ENCODE results near the gene LRTM1.

LRTM1 gene

DNA sequence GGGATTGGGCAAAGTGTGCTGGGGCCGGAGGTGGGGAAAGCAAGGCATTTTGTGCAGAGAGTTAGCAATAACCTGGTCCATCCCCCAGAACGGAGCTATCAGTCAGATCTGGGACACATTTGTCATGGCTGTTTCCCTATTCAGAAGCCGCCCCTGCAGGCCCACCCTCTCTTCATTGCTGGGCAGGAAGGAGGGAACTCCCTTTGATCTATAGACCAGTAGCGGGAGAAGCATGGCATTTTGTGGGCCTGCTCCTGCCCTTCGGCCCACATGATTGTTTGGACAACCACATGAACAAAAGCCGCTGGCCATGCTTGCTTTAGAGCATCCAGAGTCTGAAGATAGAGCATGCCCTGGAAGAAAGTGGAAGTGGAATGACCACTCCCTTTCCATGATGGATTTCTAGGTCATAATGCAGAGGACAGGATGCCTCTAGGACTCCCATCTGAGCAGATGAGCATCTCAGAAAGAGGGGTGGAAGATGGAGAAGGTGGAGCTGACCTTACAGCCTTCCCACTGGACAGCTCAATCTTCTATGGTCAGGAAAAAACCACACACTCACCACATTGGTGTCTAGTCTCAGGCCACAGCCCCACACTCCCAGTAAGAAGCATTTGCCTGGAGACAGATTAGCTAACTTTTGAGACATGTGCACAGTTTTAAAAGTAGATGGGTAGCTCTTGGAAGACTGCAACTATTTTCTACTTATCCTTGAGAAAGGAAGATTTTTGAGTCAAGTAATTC, 11.9 kb upstream of the LRTM1 start:
- DNase-seq: no peak

DNA sequence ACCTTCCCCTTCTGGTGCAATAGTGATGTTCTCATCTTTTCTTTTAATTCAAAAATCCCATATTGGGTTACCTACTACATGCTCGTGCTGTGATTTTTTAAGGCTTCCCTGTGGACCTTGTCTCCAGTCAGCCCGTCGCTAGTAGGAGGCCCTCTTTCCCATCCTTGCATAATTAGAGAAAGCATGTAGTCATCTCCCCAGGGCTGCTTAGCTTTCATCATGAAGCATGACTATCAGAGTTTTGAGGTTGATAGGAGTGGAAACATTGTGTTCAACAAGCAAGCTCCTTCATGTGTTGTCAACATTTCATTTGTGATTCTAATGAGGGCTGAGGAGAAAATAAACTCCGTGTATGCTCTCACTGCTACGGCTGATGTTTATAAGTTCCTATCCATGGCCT, 8.7 kb upstream of the LRTM1 start:
- no peak for DNase-seq

DNA sequence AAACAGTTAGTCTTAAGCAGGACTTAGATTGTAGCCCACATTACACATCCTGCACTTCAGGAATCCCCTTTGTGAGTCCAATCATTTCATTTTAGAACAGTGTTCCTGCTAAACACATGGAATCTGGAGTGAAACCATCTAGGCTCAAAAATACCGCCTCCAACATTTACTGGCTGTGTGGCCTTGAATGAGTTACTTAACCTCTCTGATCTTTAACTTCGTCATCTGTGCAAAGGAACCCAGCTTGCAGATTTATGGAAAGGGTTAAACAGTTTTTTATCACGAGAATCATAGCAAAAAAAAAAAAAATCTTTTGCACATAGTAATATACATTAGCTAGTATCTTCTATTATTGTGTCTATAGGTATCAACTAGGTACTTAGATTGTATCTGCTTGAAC, 8.0 kb upstream of the LRTM1 start:
- no peak for DNase-seq

DNA sequence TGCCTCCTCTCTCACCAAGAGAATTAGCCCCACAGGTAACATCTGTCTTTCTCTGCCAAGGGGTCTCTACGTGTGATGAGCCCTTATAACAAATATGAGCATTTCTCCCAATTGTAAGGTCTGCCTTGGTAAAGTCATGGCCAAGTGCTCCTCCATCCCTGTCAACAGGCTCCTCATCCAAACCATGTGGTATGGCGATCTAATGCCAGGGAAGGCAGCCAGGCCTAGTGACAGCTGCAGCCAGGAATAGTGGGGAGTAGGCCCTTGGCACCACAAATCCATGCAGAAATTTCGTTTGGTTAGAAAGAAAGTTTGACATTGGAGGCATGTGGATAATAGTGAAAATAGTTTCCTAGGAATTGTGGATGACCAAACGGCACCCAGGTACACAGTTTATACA, 4.7 kb upstream of the LRTM1 start:
- no peak for DNase-seq

DNA sequence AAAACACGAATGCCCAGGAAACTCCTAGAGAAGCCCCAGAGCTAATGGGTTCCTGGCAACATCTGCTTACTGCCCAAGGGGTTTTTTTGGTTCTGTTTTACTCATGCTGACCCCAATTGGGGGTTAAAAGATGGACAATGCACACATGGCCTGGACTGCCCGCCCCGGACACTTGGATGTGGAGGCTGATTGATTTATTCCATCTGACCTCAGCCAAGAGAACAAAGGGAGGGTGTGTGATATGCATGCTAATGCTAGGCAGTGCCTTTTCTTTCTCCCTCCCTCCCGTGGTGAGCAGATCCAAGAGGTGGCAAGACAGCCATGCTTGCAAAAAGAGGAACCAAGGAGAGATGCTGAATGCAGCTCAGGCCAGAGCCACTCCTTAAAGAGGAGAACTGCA, 3.3 kb upstream of the LRTM1 start:
- no peak for DNase-seq

DNA sequence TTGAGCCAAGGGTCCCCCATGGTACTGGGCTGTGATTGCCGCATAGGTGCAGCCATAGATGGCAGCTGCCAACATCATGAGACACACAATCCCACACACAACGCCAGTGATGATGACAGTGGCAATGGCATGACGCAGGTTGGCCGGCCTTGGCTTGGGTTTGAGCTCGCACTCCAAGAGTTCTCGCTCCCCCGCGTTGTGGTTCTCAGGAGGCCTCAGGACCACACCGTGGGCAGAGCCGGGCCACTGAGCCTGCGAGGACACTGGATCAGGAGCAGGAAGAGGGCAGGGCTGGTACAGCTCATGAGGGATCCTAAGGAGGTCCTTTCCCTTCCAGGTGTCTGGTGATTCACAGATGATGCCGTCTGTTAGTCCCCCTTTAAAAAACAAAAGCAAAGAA, 9.3 kb downstream of the LRTM1 start:
- no peak for DNase-seq

DNA sequence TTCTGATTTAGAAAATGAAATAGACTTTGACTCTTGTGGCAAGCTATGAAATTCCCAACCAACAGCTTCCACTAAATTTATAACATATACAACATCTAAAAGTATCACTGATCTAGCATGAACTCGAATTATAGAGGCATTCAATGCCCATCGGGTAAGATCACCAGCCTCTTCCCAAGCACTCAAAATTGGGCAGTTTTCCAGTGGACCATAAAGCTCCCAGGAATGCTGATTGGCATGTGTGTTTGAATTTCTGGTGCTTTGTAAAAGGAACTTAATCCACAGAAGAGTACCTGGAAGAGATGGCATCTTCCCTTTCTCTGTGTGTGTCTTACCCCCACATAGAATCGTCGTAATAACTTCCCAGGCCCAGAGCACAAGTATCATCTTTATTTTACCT, 10.0 kb downstream of the LRTM1 start:
- no peak for DNase-seq

DNA sequence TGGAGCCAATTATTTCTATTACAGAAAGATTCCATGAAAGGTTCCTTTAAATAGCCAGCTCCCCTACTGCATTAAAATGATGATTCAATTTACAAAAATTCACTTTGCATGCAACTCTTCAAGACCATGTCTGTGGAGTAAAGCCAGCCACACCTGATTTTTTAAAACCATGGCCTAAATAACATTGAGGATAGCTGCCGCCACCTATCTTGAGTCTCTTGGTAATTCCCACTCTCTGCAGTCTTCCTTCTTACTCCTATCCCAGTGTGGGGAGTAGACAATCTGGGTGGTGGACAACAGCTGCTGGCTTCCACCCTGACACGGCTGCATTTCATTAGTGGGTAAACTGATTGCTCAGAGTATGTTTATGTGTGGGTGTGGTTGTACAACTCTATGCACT, 10.7 kb downstream of the LRTM1 start:
- DNase-seq: no peak

DNA sequence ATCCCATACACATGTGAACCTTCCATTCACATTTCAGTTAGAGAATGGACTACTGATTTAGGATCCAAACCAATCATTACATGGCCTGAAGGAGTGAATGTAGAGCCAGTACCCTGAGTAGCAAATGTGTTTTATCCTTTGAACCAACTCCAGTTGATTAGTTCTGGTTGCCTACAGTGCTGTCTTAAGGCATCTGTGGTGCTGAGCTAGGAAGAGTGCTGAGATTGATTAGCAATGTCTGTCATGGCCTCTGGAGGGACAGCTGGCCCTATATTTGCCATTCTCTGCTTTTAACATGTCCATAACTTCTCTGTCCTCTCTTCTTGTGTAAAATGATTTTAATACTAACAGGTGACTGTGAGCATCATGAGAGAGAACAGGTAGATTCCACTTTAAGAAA, 11.1 kb downstream of the LRTM1 start:
- no peak for DNase-seq

DNA sequence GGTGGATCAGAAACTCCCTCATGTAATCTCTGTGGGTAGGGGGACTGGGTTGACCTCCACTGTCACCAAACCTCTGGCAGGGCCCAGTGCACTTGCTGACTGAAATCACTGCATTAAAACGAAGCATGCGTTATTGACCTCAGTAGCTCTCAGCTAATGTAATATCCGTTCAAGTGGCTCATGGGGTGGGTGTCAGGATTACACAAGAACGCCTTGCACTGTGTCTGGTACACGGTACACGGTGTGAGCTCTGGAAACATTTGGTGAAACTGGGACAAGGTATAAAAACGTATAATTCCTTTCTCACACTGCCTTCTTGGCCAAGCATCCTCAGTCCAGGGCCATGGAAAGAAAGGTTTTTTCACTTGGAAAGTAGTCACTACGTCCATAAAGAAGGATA, 11.9 kb downstream of the LRTM1 start:
- no peak for DNase-seq

DNA sequence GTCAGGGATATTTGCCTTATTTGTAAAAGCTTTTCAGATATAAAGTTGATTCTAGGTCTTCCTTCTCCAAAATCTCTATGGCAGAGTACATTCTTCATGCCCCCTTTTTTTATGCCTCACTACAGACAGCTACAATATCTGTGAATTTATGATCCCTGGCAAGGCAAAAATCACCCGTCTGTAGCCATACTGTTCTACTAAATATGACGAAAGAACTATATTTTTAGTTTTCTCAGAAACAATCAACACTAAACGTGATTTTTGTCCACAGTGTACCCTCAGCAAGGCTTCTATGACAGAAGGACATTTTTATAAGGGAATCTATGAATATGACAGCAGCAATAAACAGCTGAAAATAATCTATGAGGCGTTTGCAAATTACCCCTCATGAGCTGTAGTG, 12.7 kb downstream of the LRTM1 start:
- no peak for DNase-seq

DNA sequence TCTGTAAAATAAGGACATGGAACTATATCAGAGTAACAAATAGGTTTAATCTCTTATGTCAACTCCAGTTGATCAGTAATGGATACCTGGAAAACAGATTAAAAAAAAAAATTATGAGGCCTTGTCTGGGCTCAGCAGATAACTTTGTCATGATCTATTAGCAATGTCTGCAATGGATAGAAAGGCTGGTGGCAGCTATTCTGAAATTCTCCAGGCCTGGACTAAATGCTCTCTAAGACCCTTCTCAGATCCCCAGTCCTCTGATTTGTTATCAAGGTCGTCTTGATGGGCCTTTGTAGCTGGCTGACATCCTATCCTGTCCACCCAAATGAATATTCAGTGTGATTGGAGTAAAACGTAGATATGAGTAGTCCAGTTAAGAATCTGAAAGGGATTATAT, 13.7 kb downstream of the LRTM1 start:
- no peak for DNase-seq

DNA sequence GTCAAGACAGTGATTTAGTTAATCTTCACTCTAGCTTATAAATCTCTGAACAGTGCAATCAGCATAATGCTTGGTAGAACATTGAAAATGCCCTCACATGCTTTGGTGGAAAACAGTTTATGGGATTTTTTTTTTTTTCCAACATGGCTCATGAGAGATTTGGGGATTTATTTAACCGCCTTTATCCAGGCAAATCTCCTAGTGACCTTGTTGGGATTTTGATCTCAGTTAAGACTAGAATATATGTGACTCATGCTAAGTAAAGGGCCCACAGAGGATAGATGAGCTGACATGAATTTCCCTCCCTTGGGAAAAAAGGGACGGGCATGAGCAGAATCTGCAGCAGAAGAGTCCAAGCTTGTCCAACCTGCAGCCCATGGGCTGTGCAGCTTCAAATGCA, 18.7 kb downstream of the LRTM1 start:
- no peak for DNase-seq

DNA sequence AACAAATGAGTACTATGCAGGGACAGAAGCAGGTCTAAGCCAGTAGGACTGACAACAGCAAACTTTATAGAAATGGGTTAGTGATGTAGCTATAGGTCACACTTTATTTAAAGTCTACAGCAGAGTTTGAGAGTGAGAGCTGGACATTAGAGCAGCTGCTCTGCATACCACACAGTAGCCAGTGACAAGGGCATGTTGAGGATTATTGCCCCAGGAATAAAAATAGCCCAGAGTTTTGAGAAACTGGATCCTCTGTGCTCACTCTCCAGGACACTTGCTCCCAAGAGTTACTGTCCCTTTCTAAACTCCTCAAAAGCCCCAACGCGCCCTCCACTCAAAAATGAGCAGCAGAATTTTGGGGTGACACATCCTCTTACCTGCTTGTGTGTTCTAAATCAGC, 21.1 kb downstream of the LRTM1 start:
- no peak for DNase-seq

DNA sequence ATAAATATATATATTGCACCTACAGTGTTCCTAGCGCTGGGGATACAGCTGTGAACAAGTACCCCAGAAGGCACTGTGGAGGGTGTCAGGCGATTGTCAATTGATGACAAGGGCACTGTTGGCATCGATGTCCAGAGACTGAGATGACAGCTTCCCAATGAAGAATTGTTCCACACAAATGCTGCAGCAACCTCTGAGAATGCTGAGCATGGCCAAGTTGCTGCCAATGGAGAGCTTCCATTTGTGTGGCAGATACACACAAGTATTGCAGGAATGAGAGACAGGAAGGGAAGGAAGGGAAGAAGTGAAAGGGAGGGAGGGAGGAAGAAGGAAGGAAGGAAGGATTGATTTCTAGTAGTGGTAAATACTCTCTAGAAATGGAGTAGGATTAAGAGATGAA, 21.9 kb downstream of the LRTM1 start:
- no peak for DNase-seq

DNA sequence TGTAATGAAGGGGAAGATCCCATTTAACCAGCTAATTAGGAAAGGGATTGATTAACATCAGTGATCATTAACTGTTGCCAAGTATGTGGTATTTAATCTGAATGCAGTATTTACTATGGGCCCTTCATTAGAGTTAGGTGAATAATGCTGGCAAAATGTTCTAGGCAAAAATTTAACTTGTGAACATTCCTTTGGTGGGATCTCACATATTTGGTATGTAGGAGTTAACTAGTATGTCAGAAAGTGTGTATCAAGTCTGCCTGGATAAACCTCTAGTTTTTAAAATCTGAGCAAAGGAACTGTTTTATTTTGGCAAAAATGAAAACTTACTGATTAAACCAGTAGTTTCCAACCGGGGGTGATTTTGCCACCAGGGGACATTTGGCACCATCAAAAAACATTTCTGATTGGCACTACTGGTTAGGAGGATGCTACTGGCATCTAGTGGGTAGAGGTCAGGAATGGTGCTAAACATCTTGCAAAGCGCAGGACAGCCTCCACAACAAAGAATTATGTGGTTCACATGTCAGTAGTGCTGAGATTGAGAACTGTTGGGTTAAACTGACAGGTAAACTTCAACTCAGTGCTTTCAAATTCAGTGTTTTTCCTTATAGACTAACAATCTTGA, 22.5 kb downstream of the LRTM1 start:
- no peak for DNase-seq

DNA sequence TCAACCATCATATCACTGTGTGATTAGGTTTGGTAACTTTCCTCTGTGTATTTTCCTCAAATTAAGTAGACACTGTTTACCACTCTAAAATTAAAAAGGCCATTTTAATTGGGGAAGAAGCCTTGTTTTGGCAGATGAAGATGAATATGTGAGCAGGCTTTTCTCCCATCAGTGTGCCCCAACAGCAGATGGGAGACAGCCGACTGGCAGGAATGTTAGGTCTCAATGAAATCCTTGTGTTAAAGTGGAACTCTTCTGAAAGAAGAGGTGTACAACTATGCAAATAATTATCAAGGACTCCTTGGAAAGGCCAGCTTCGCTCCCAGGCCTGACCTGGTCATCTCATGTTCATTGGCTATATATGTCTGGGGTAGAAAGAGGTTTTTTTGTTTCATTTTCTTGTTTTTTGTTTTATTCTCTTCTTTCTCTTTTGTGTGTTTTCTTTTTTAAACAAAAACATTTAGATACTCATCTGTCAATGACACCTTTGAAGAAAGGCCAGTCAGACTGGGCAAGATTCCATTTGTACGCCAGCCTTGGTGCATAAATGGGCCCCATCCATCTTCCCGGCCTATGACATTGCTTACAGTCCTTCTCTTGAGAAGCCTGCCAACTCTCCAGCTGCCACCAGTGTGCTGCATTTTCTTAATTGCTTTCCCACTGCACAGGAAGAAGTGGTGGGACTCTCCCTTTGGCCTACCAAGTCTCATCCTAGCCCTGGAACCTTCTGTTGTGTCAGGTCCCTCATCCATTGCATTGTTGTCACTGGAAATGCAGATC, 25.8 kb downstream of the LRTM1 start:
- no peak for DNase-seq

DNA sequence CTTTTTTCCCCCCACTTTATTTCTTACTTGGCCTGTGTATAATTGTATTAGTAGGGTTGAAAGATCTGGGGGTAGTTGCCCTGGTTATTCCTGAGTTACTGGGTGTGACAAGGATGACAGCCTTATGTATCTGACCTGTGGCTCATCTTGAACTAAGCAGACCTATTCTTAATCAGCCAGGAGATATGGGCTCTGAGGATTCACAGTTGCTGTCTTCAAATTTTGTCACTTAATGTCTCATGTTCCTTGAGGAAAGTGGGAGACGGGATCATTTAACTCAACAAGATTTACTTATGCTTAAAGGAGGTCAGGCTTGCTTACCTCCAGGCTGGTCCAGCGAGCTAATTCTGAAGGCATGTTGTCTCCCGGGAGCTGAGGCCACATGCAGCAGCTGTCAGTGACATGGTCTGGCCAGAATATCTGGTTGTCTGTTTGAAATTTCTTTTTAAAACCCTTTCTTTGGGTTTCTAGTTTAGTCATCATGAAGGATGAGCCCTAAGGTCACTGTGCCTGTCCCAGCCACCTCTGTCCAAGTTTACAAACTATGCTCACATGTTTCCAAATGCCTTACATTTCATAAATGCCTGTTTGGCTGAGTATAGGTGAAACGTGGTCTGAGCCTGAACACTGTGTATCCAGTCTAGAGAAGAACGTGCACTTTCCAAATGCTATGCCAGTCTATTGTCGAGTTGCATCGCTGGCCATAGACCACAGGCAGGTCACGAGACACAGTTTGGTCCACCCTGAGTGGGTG, 26.8 kb downstream of the LRTM1 start:
- no peak for DNase-seq

DNA sequence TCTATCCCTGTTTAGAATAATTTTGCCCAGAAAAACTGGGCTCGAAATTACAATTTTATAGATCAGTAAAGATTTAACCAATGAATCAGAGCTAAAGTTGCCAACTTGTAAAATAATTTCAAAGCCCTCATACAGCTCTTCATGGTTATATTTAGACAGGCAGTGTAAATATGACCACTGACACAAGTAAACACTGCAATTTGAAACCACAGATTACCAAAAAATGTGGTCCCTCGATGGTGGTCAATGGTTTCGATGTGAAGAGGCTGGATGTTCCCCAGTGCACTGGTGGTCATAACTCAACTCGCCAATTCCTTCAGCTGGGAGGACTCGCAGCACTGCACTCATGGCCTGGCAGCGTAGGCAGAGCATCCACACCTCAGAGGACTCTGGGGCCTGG, 28.6 kb downstream of the LRTM1 start:
- DNase-seq: no peak

DNA sequence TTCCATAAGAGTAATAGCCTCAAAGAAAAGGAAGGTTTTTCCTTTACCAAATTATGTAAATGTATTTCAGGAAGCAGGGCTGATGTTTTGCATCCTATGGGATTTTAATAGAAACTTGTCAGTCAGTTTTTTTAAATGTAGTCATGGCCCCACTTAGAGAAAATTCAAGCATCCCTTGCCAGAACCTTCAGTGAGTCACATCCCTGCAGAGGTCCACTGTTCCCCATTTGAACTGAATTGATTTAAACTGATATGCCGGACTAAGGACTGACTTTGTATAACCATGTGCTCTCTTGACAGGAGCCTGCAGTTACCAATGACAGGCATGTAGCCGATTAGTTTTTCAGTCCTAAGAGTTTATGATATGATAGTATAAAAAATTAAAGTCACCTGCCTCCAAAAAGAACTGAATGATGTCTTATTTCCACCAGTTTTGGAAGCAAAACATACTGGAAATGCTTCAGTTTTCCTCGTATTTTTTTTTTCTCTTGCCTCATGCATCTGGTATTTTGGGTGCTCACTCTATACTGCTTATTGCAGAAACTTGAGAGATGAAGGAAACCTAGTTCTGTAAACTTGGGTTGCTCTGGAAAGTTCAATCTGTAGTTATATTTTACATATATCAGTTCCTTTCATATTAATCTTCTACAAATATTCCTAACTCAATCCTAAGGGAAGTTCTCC, 30.7 kb downstream of the LRTM1 start:
- DNase-seq: no peak

DNA sequence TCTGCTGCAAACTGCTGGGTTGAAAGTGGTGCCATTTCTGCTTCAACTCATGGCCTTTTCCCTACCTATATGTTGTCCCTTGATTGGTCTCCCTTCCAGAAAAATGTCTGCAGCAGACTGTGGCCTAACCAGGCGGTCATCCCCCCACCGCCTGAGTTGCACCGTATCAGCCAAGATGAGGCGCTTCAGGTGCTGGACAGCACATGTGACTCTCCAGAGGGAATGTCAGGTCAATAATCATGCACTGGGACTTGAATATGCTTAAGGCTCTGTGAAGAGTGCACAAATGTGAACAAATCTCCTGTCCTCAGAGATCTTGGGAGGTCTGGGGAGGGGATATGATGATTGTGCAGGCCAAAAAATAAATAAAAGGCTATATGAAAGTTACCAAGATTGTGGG, 32.2 kb downstream of the LRTM1 start:
- no peak for DNase-seq

DNA sequence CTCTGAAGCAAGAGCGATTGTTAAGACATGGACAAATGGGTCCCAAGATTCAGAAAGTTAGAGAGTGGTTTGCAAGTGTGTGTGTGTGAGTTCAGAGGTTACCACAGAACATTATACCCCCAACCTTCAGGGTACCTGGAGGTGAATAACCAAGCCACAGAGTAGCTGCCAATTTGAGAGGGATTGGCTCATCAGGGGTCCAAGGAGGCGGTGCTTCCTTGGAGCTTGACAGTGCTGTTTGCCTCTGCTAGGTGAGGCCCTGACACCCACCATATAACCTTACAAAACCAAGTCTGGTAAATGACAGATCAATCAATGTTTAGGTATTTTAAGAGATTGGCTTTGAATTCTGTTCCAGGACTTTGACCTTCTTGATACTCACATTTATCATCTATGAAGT, 35.7 kb downstream of the LRTM1 start:
- no peak for DNase-seq

DNA sequence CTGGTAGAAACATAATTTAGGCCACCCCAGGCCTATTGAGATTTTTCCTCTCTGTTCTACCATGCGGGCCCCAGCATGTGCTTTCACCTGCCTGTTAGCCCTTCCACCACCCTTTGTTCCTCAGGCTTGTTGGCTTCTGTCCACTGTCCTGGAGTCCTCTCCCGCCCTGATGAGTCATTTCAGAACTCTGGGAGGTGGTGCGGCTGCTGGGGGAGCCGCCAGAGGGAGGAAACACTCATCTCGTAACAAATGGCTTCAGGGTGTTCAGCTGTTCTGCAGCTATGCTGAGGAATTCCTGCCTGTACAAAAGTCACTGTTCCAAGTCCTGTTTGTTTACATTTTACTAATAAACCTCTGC, 36.3 kb downstream of the LRTM1 start:
- DNase-seq: peak; percentile 76
